Measurements from ENCODE around the gene NFKBIB. TPM values are rescaled to one million over a fixed set of nuclear protein-coding genes. Genes with fewer than 3 reads are reported as not detected.
"Not testable (repeated sequence)": the region's sequence is repeated elsewhere in the genome, so short reads cannot be mapped to it uniquely, and the experiment has no call there.

NFKBIB gene
- total RNA-seq, 2 experiments from 2014 or later = 99.9 to 103 TPM

- ChIA-PET POLR2A (interaction anchor here (1.3 to 2.7 kb wide), 3 partner anchors 8 to 21 kb away, joined by 7 to 16 read pairs (median 12); partner anchors contain the start of genes HNRNPL and RINL), CTCF (interaction anchor here (0.7 to 2.8 kb wide), 10 partner anchors 9 to 137 kb away, joined by 3 to 14 read pairs (median 4); partner anchors contain the start of gene RINL)
Measured at GRCh38 chr19:38869836-38870607, 29.7 kb upstream of the NFKBIB start.

- ChIA-PET POLR2A (interaction anchor here (1.9 to 2.7 kb wide), 2 partner anchors 8 to 21 kb away, joined by 7 to 12 read pairs; partner anchors contain the start of genes HNRNPL and RINL), CTCF (interaction anchor here (0.9 to 2.8 kb wide), 7 partner anchors 8 to 355 kb away, joined by 3 to 14 read pairs (median 6); partner anchors contain the start of gene RINL)
Measured at GRCh38 chr19:38870612-38871011, 29.2 kb upstream of the NFKBIB start.

DNA sequence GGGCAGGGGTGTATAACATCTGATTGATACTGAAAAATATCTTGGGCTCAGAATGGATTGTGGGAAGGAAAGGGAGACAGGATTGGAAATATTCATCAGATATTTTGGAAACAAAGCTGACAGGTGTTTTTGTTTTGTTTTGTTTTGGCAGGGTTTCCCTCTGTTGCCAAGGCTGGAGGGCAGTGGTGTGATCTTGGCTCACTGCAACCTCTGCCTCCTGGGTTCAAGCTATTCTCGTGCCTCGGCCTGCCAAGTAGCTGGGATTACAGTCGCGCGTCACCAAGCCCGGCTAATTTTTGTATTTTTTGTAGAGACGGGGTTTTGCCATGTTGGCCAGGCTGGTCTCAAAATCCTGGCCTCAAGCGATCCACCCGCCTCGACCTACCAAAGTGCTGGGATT lies 26.4 kb upstream of the NFKBIB start:
- CTCF ChIA-PET, POLR2A ChIA-PET: not testable (repeated sequence)

GRCh38 chr19:38875656-38876395 lies 23.9 kb upstream of the NFKBIB start:
- POLR2A ChIA-PET = interaction anchor here (0.7 kb wide), 1 partner anchor 126 kb away, joined by 11 read pairs; no protein-coding TSS in a partner anchor
- CTCF ChIA-PET = interaction anchor here (0.7 to 1.5 kb wide), 5 partner anchors 12 to 473 kb away, joined by 3 to 5 read pairs (median 4); partner anchors contain the start of gene FAM98C

DNA sequence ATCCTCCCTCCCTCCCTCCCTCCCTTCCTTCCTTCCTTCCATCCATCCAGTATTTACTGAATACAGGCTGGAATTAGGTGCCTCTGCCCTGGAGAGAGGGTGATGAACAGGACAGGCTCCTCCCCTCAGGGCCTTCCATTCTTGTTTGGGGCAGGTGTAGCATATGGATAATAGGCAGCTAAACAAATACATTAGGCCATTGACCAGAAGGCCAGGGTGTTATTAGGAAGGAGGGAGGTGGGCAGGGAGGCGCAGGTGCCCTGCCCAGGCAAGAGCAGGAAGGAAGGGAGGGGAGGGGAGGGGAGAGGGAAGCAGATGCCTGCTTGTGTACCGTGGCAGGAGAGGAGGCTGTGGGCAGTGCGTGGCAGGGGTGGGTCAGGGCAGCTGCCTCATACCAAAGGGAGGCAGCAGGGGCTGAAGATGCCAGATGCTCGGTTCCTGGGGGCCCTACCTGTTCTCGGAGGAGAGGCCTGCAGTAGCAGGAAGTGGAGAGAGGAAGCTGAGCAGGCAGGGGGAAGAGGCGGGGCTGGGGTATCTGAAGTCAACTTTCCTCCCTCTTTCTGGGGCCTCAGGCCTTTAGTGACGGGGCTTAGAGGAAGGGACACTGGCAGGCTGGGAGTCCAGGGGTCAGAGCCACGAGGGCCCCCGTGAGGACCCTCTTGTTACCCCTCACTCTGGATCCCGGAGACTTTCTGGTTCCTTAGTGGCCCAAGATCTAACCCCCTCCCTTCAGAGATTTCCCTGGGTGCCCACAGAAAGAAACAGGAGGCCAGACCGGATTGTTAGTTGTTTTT lies 21.8 kb upstream of the NFKBIB start, which contains the start of gene RINL:
Gene RINL (minus strand): TSS at position 495 of the 794 bp plus-strand sequence. CDS start 1,533 bp downstream, outside the sequence.
- CTCF ChIA-PET = interaction anchor here (0.6 to 2.1 kb wide), 6 partner anchors 8 to 244 kb away, joined by 4 to 17 read pairs (median 6); partner anchors contain the start of genes MRPS12 and SARS2
- POLR2A ChIA-PET = interaction anchor here (1.0 to 2.2 kb wide), 4 partner anchors 8 to 29 kb away, joined by 3 to 7 read pairs (median 6); no protein-coding TSS in a partner anchor

GRCh38 chr19:38878575-38879399 lies 21.0 kb upstream of the NFKBIB start:
- ChIA-PET POLR2A (interaction anchor here (1.0 to 2.2 kb wide), 3 partner anchors 9 to 30 kb away, joined by 4 to 7 read pairs (median 7); no protein-coding TSS in a partner anchor), CTCF (interaction anchor here (0.6 to 2.1 kb wide), 6 partner anchors 9 to 245 kb away, joined by 3 to 17 read pairs (median 6); no protein-coding TSS in a partner anchor)

- POLR2A ChIA-PET = interaction anchor here (0.6 to 2.2 kb wide), 2 partner anchors 10 to 50 kb away, joined by 3 to 7 read pairs; no protein-coding TSS in a partner anchor
- CTCF ChIA-PET = interaction anchor here (1.0 to 1.5 kb wide), 3 partner anchors 10 to 82 kb away, joined by 3 to 7 read pairs (median 3); no protein-coding TSS in a partner anchor
Measured at GRCh38 chr19:38879400-38879751, 20.4 kb upstream of the NFKBIB start.

DNA sequence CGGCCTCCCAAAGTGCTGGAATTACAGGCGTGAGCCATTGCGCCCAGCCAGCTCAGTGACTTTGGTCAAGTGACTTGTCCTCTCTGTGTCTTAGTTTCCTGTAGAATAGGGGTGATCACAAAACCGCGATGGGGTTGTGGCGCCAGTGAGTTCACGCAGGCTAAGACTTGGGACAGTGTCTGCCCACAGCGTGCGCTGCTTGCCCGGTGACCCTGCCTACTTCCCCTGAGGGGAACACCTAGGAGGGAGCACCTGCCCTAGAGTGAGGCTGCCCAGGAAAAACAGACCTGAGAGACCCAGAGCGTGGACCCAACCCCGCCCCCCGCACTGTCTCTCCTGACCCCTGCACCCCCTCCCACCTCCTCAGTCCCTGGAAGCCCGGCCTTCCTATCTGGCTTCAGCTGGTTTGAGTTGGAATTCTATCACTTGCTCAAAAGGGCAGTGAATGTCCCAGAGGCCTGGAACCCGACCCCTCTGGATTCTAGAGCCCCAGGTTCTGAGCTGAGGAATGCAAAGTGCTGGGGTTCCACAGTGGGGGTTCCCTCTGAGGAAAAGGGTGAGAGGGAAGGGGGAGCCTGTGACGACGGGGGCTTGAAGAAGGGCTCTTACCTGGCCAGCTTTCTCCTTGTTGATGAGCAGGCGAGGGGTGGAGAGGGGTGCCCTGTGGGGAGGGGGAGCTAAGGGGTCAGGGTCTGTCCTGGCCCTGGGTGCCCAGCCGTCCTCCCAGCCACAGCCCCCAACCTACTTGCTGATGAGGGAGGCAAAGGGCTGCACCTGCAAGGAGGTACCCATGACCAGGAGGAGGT lies 19.5 kb upstream of the NFKBIB start:
- CTCF ChIA-PET = interaction anchor here (1.3 kb wide), 1 partner anchor 81 kb away, joined by 3 read pairs; no protein-coding TSS in a partner anchor
- POLR2A ChIA-PET = interaction anchor here (0.6 kb wide), 1 partner anchor 50 kb away, joined by 3 read pairs; no protein-coding TSS in a partner anchor

GRCh38 chr19:38880882-38881609 lies 18.7 kb upstream of the NFKBIB start:
- ChIA-PET POLR2A (no interaction called here), CTCF (no interaction called here)

DNA sequence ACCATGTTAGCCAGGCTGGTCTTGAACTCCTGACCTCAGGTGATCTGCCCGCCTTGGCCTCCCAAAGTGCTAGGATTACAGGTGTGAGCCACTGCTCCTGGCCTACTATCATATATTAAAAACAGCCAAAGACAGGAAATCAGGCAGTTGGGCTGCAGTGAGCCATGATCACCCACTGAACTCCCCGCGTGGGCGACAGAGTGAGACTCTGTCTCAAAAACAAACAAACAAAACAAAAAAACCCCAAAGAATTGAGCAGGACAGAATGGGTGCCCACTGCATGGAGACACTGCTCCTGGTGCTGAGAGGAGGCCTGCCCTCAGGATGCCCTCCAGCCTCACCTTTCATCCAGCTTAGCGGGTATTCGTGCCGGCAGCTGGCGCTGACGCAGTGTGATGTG lies 16.5 kb upstream of the NFKBIB start:
- CTCF ChIA-PET = no interaction called here
- POLR2A ChIA-PET = no interaction called here

GRCh38 chr19:38884691-38885090 lies 15.1 kb upstream of the NFKBIB start:
- POLR2A ChIA-PET = not testable (repeated sequence)
- CTCF ChIA-PET = interaction anchor here (1.2 kb wide), 1 partner anchor 28 kb away, joined by 3 read pairs; no protein-coding TSS in a partner anchor

DNA sequence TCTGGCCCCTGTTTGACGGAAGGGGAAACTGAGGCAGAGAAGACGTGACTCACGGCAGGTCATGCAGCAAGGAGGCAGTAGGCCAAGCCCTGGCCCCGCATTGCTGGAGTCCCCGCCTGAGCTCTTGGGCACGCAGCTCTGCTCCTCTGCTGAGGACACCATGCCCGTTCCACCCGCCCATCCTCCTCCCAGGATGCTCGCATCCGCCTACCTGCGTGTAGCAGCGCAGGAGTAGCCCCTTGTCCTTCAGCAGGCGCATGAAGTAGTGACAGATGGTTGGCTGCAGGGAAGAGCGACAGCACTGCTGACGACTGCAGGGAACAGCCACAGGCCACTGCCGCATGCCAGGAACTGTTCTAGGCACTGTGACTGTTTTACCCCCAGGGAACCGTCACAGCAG lies 10.9 kb upstream of the NFKBIB start:
- CTCF ChIA-PET = interaction anchor here (3.2 kb wide), 1 partner anchor 11 kb away, joined by 17 read pairs; the partner anchor contains the start of gene RINL
- POLR2A ChIA-PET = no interaction called here

GRCh38 chr19:38889803-38890202 lies 10.0 kb upstream of the NFKBIB start:
- POLR2A ChIA-PET = no interaction called here
- CTCF ChIA-PET = no interaction called here

DNA sequence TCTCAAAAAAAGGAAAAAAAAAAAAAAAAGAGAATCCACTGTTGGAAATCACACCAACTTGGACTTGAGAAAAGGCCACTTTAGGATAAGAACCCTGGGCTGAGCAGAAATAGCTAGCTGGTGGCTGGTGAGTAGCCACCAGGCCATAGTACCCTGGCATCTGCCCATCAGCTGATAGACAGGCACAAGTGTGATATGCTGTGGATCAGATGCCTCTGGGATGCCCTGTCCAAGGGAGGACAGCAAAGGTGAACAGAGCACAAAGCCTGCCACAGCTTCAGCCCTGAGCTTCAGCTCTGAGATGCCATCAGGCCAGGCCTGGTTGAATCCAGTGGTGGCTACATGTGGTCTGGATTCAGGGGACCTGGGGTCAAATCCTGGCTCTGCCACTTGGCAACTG lies 9.1 kb upstream of the NFKBIB start:
- ChIA-PET CTCF (no interaction called here), POLR2A (no interaction called here)

GRCh38 chr19:38891771-38892170 lies 8.0 kb upstream of the NFKBIB start:
- POLR2A ChIA-PET = no interaction called here

DNA sequence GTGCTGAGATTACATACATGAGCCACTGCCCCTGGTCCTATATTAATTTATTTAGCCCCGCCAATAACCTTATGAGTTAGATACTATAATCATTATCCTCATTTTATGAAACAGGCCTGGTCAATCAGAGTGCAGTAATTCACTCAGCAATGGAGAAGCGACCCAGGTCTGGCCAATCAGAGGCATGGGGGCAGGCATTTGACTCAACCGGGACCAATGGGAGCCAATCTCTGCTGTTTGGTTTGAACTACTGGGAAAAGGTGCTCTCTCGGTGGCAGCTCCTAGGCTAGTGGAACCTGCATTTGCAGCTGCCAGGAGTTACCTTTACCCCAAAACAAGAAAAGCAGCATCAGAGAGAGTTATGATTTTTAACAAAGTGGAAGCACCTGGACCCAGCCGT lies 6.9 kb upstream of the NFKBIB start:
- CTCF ChIA-PET = interaction anchor here (1.8 kb wide), 1 partner anchor 37 kb away, joined by 5 read pairs; the partner anchor contains the start of genes MRPS12 and SARS2
- POLR2A ChIA-PET = no interaction called here

More at GRCh38 chr19:38891771-38892170, 8.0 kb upstream of the NFKBIB start:
- CTCF ChIA-PET = interaction anchor here (1.8 kb wide), 1 partner anchor 38 kb away, joined by 5 read pairs; the partner anchor contains the start of genes MRPS12 and SARS2
